H1 (cell line): ENCODE data around the gene XYLB. TPM values are rescaled to one million over a fixed set of nuclear protein-coding genes. Genes with fewer than 3 reads are reported as not detected.
A peak's percentile ranks its signal among the peaks of the same experiment; 100 is the strongest.

ENCODE experiments used
- CTCF ChIA-PET: fragments of 300-600 bp; sonication (Branson Sonifier 250); formaldehyde crosslinking; loops from one replicate; lab custom pipeline; 2021; ENCODE audit not compliant: partially characterized antibody; lab: Charles Lee
- POLR2A ChIA-PET: fragments of 300-600 bp; sonication (Branson Sonifier 250); formaldehyde crosslinking; loops from one replicate; lab custom pipeline; 2021; ENCODE audit warnings: inconsistent platforms; ENCODE audit not compliant: partially characterized antibody; lab: Charles Lee
- DNase-seq, 2 experiments: peaks; one replicate each; pipeline versions ENCODE4 v3.0.0 to v3.0.0-alpha.2; 2010 to 2022; ENCODE audit warnings: low spot score in 2 of 2, low read depth in 1 of 2, mixed read lengths in 1 of 2
- FAIRE-seq: peaks from 2 replicates; lab custom pipeline; 2011; peaks lifted over from hg19 to GRCh38; lab: Jason Lieb, UNC
- H2AFZ ChIP-seq: 2 replicates; pipeline ENCODE4 v1.8.1; 2012; ENCODE audit warnings: low read length, inconsistent platforms
- H2AK5ac ChIP-seq: 2 replicates; pipeline ENCODE4 v1.6.1; 2013; ENCODE audit warnings: low read depth, low read length
- H2BK120ac ChIP-seq: replicated peaks from 2 replicates; pipeline ENCODE3; 2013; ENCODE audit warnings: low read depth, low read length, inconsistent platforms
- H2BK12ac ChIP-seq: 2 replicates; pipeline ENCODE4 v1.6.1; 2013; ENCODE audit warnings: low read depth, low read length
- H2BK15ac ChIP-seq: 2 replicates; pipeline ENCODE4 v1.6.1; 2013; ENCODE audit warnings: low read length
- H2BK20ac ChIP-seq: 2 replicates; pipeline ENCODE4 v1.6.1; 2013; ENCODE audit warnings: low read length
- H2BK5ac ChIP-seq: 2 replicates; pipeline ENCODE4 v1.6.1; 2013; ENCODE audit warnings: low read depth, low read length
- H3K14ac ChIP-seq: 2 replicates; pipeline ENCODE4 v1.6.1; 2013; ENCODE audit warnings: inconsistent platforms; ENCODE audit not compliant: insufficient read length
- H3K18ac ChIP-seq: 2 replicates; pipeline ENCODE4 v1.6.1; 2013; ENCODE audit warnings: low read length; ENCODE audit errors: extremely low read depth
- H3K23ac ChIP-seq: 2 replicates; pipeline ENCODE4 v1.6.1; 2013; ENCODE audit warnings: inconsistent platforms; ENCODE audit not compliant: insufficient read length
- H3K23me2 ChIP-seq: 2 replicates; pipeline ENCODE4 v1.6.1; 2013; ENCODE audit warnings: low read depth, low read length
- H3K27ac ChIP-seq: 2 replicates; pipeline ENCODE4 v1.6.1; 2011; ENCODE audit warnings: low read depth, low read length, inconsistent platforms
- H3K27me3 ChIP-seq, 4 experiments: replicated peaks in 1 of 4; 1 replicate in 1 of 4; 2 replicates in 3 of 4; pipeline versions ENCODE4 v1.6.1 to v1.8.1; 2011 to 2013; ENCODE audit warnings: low read length in 3 of 4, mild to moderate bottlenecking in 3 of 4, inconsistent platforms in 2 of 4, mixed read lengths in 2 of 4, moderate library complexity in 1 of 4; ENCODE audit not compliant: control insufficient read depth in 3 of 4, insufficient read depth in 3 of 4; ENCODE audit errors: extremely low read depth in 1 of 4
- H3K36me3 ChIP-seq, 4 experiments: 2 replicates each; pipeline versions ENCODE4 v1.6.1 to v1.8.1; 2011 to 2013; ENCODE audit warnings: mild to moderate bottlenecking in 4 of 4, low read length in 3 of 4, moderate library complexity in 2 of 4, control low read depth in 1 of 4, inconsistent platforms in 1 of 4; ENCODE audit not compliant: insufficient read depth in 4 of 4, control insufficient read depth in 2 of 4
- H3K4ac ChIP-seq: replicated peaks from 2 replicates; pipeline ENCODE3; 2013; ENCODE audit warnings: low read length, low read depth, mixed read lengths, inconsistent platforms; ENCODE audit not compliant: insufficient read length
- H3K4me1 ChIP-seq, 4 experiments: replicated peaks in 1 of 4; 1 replicate in 1 of 4; 2 replicates in 3 of 4; pipeline versions ENCODE4 v1.6.1 to v1.8.1; 2011 to 2013; ENCODE audit warnings: low read length in 3 of 4, inconsistent platforms in 2 of 4, mixed read lengths in 1 of 4; ENCODE audit not compliant: insufficient read depth in 4 of 4, control insufficient read depth in 3 of 4
- H3K4me2 ChIP-seq, 2 experiments: 2 replicates each; pipeline versions ENCODE4 v1.6.1 to v1.8.1; 2011 to 2013; ENCODE audit warnings: low read depth in 2 of 2, low read length in 2 of 2, control low read depth in 1 of 2, inconsistent platforms in 1 of 2, mild to moderate bottlenecking in 1 of 2; ENCODE audit not compliant: insufficient read depth in 1 of 2
- H3K4me3 ChIP-seq, 4 experiments: fragments of 200-600, 300-600 bp in 1 of 4; sonication (generic), shearing (Covaris generic), sonication (Bioruptor Twin) in 1 of 4; 2 replicates each; pipeline versions ENCODE4 v1.5.1 to v1.8.1; 2011 to 2016; ENCODE audit warnings: low read length in 4 of 4, low read depth in 3 of 4, control low read depth in 2 of 4, inconsistent platforms in 2 of 4, mild to moderate bottlenecking in 2 of 4, mixed read lengths in 1 of 4, moderate library complexity in 1 of 4; ENCODE audit not compliant: insufficient read depth in 2 of 4; ENCODE audit errors: extremely low read depth in 1 of 4
- H3K56ac ChIP-seq: replicated peaks from 2 replicates; pipeline ENCODE3; 2013; ENCODE audit warnings: low read depth, mild to moderate bottlenecking, mixed read lengths, low read length, inconsistent platforms; ENCODE audit not compliant: insufficient read length
- H3K79me1 ChIP-seq: 2 replicates; pipeline ENCODE4 v1.6.1; 2013; ENCODE audit warnings: low read depth, low read length, control low read depth
- H3K79me2 ChIP-seq, 2 experiments: 2 replicates each; pipeline versions ENCODE4 v1.6.1 to v1.8.1; 2012 to 2013; ENCODE audit warnings: low read length in 2 of 2, mild to moderate bottlenecking in 2 of 2, inconsistent platforms in 1 of 2; ENCODE audit not compliant: insufficient read depth in 2 of 2, control insufficient read depth in 1 of 2
- H3K9ac ChIP-seq, 4 experiments: replicated peaks in 1 of 4; 1 replicate in 1 of 4; 2 replicates in 3 of 4; pipeline versions ENCODE4 v1.6.1 to v1.8.1; 2011 to 2013; ENCODE audit warnings: low read depth in 3 of 4, low read length in 3 of 4, control low read depth in 2 of 4, mild to moderate bottlenecking in 2 of 4, moderate library complexity in 2 of 4, inconsistent platforms in 1 of 4; ENCODE audit errors: extremely low read depth in 1 of 4
- H3K9me3 ChIP-seq, 2 experiments: 2 replicates each; pipeline versions ENCODE4 v1.6.1 to v1.8.1; 2012 to 2013; ENCODE audit warnings: mild to moderate bottlenecking in 2 of 2, moderate library complexity in 2 of 2, control low read depth in 1 of 2, inconsistent platforms in 1 of 2, low read depth in 1 of 2, low read length in 1 of 2, mixed read lengths in 1 of 2; ENCODE audit not compliant: insufficient read depth in 2 of 2
- H4K20me1 ChIP-seq, 2 experiments: replicated peaks in 1 of 2; 2 replicates each; pipeline versions ENCODE3 to v1.8.1; 2011 to 2013; ENCODE audit warnings: inconsistent platforms in 2 of 2, low read length in 2 of 2, mild to moderate bottlenecking in 1 of 2; ENCODE audit not compliant: insufficient read depth in 2 of 2, control insufficient read depth in 1 of 2
- H4K5ac ChIP-seq: 2 replicates; pipeline ENCODE4 v1.6.1; 2013; ENCODE audit warnings: low read length, low read depth, mixed read lengths, inconsistent platforms; ENCODE audit not compliant: insufficient read length
- H4K8ac ChIP-seq: 2 replicates; pipeline ENCODE4 v1.8.0; 2013; ENCODE audit warnings: mild to moderate bottlenecking, moderate library complexity, low read length, inconsistent platforms; ENCODE audit not compliant: insufficient read depth; ENCODE audit errors: extremely low read depth
- H4K91ac ChIP-seq: replicated peaks from 2 replicates; pipeline ENCODE3; 2013; ENCODE audit warnings: low read length, mixed read lengths, inconsistent platforms; ENCODE audit not compliant: insufficient read length
- CEBPB ChIP-seq: IDR thresholded peaks from 2 replicates; pipeline ENCODE4 v1.6.1; 2012; ENCODE audit warnings: low read depth, low read length
- KDM4A ChIP-seq: IDR thresholded peaks from one replicate; pipeline ENCODE4 v1.7.1; 2012; ENCODE audit warnings: low read depth, mild to moderate bottlenecking, moderate library complexity, low read length, inconsistent platforms; ENCODE audit not compliant: severe bottlenecking
- WGBS, 2 experiments: shearing (Covaris generic) in 1 of 2; methylation state at CpG; one replicate each; pipeline versions ENCODE4 v1.1.6 to v1.1.7; 2013 to 2015; ENCODE audit warnings: low lambda C conversion rate in 2 of 2, mixed read lengths in 2 of 2, inconsistent platforms in 1 of 2, low coverage in 1 of 2, missing lambda C conversion rate in 1 of 2; ENCODE audit not compliant: insufficient replicate concordance in 2 of 2, insufficient coverage in 1 of 2, insufficient read length in 1 of 2; ENCODE audit errors: extremely low coverage in 1 of 2, missing lambda C conversion rate in 1 of 2; 5-methylcytosine and 5-hydroxymethylcytosine counted together
- polyA plus RNA-seq, 7 experiments: library from polyadenylated mRNA; depleted of rRNA in 3 of 7; stranded (reverse) in 5 of 7; unstranded in 2 of 7; fragments of >200 nt in 5 of 7; fragments of 200-250 nt in 2 of 7; gene quantifications; 1 replicate in 5 of 7; 2 replicates in 1 of 7; 4 replicates in 1 of 7; pipeline versions ENCODE4 v1.2.1 to v1.2.3, GENCODE V29; 2011 to 2013; ENCODE audit warnings: missing spikeins in 2 of 7, mixed read lengths in 2 of 7
- total RNA-seq: library from RNA; stranded (reverse); fragmentation: NEBNext Ultra II Directional; extraction: Animal tissue kit (Norgen Biotek cat#: 25700); gene quantifications from 2 replicates; pipeline ENCODE4 v1.2.1, GENCODE V29; 2021

Gene XYLB
- total and polyA plus RNA-seq, 2 of the 8 experiments (the other 6 are each of a cell fraction or from before 2014, with no cell fraction given), result 1.7 to 5.5 TPM

DNA sequence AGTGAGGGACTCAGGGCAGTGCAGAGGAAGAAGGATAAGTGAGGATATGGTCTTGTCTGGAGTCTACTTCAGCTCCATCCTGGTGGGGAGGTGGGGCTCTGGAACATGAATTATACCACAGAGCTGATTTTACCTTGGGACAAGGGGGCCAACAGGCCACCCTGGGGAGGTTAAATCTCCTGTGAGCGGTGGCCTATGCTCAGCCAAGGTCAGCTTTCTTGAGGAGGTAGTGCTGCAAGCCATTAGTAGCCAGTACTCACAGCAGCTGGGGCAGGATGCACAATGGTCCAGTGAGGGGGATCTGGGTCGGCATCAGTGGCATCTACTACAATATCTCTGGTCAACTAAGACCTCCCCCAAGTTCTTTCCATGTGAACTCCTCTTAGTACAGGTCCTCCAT is 49.7 kb downstream of the XYLB start:
- no peak overlapping the region for H3K14ac ChIP-seq
- H3K9me3 ChIP-seq, result no peaks in the 10 kb centered on the region
- CTCF ChIA-PET, result interaction anchor here (0.6 to 1.7 kb wide), 6 partner anchors 33 to 124 kb away, joined by 3 to 6 read pairs (median 3); partner anchors contain the start of gene XYLB
- H2BK12ac ChIP-seq, result no peak overlapping the region
- no peaks in the 10 kb centered on the region for H3K79me1 ChIP-seq
- no peak for FAIRE-seq
- H2BK15ac ChIP-seq, result no peak overlapping the region
- DNase-seq, result peak in 1 of 2 experiments; percentile 17
- no peak overlapping the region for H3K27ac ChIP-seq
- H3K4ac ChIP-seq, result no peak overlapping the region
- H3K36me3 ChIP-seq, result peaks cover 0 to 5% (median 1%) of the 10 kb centered on the region in 4 experiments; a peak in 2 of 8 replicates
- no peak overlapping the region for H4K8ac ChIP-seq
- no peak overlapping the region for H2AFZ ChIP-seq
- H3K9ac ChIP-seq, result no peak overlapping the region
- H2AK5ac ChIP-seq, result no peak overlapping the region
- 80% methylated on average over 2 of the region's 2 CpGs; no CpG with 5 or more reads in 1 of the 2 experiments for WGBS, 2 experiments
- H3K4me2 ChIP-seq, result no peak overlapping the region
- H3K4me1 ChIP-seq, result no peaks in the 10 kb centered on the region
- H4K20me1 ChIP-seq, result no peaks in the 10 kb centered on the region
- no peak overlapping the region for H2BK120ac ChIP-seq
- TF ChIP-seq KDM4A (no peak), CEBPB (no peak)
- H3K18ac ChIP-seq, result no peak overlapping the region
- no peak overlapping the region for H4K5ac ChIP-seq
- no peaks in the 10 kb centered on the region for H3K23me2 ChIP-seq
- H2BK5ac ChIP-seq, result no peak overlapping the region
- H4K91ac ChIP-seq, result no peak overlapping the region
- no peak overlapping the region for H3K4me3 ChIP-seq
- H3K79me2 ChIP-seq, result no peaks in the 10 kb centered on the region
- no peaks in the 10 kb centered on the region for H3K27me3 ChIP-seq
- POLR2A ChIA-PET, result no interaction called here
- no peak overlapping the region for H3K56ac ChIP-seq
- H3K23ac ChIP-seq, result no peak overlapping the region
- H2BK20ac ChIP-seq, result no peak overlapping the region
